ENCODE data around the gene ABCC6. TPM values are rescaled to one million over a fixed set of nuclear protein-coding genes. Genes with fewer than 3 reads are reported as not detected.
"Not testable (repeated sequence)": the region's sequence is repeated elsewhere in the genome, so short reads cannot be mapped to it uniquely, and the experiment has no call there.

ABCC6 gene
- total RNA-seq, 1 experiment from 2014 or later, result 1.1 TPM

- not testable (repeated sequence) for H3T11ph ChIP-seq (ENCODE audit: low read length); H2AK5ac ChIP-seq (ENCODE audit: insufficient read length, low read length); H3K23ac ChIP-seq (ENCODE audit: insufficient read length, low read depth, low read length); H3K4me1 ChIP-seq (ENCODE audit: insufficient read depth, low read length); H3K27ac Mint-ChIP-seq; H2BK20ac ChIP-seq (ENCODE audit: low read depth, low read length, poor library complexity, severe bottlenecking); H3K14ac ChIP-seq (ENCODE audit: insufficient read depth, low read length); H3K79me2 ChIP-seq (ENCODE audit: insufficient read depth, low read length); H4K91ac ChIP-seq (ENCODE audit: insufficient read length, low read depth, low read length); H2AFZ ChIP-seq (ENCODE audit: low read length); H3K4me2 ChIP-seq (ENCODE audit: insufficient read depth, insufficient read length, low read length); H3K27me3 Mint-ChIP-seq (ENCODE audit: low read depth); H3K9me3 Mint-ChIP-seq; H2BK15ac ChIP-seq (ENCODE audit: low read depth, low read length); H3K27ac ChIP-seq (ENCODE audit: insufficient read length, low read depth, low read length); H3K4me3 Mint-ChIP-seq; H4K5ac ChIP-seq (ENCODE audit: insufficient read length, low read depth, low read length); H2BK5ac ChIP-seq (ENCODE audit: insufficient read length, low read length); H3K18ac ChIP-seq (ENCODE audit: insufficient read length, low read depth, low read length); H3K23me2 ChIP-seq (ENCODE audit: insufficient read length, low read depth, low read length, poor library complexity, severe bottlenecking); H3K27me3 ChIP-seq (ENCODE audit: insufficient read depth, low read length); DNase-seq; H3K56ac ChIP-seq (ENCODE audit: insufficient read length, low read depth, low read length); H4K20me1 ChIP-seq (ENCODE audit: control insufficient read depth, insufficient read depth, insufficient read length); H4K8ac ChIP-seq (replicated peaks; ENCODE audit: insufficient read length, low read depth, low read length); H2BK12ac ChIP-seq (ENCODE audit: insufficient read length, low read depth, low read length); H3K79me1 ChIP-seq (ENCODE audit: insufficient read depth, low read depth, low read length, poor library complexity, severe bottlenecking); H3K9ac ChIP-seq (ENCODE audit: extremely low read depth, insufficient read length, low read length); H3K4ac ChIP-seq (ENCODE audit: low read depth, low read length); H2BK120ac ChIP-seq (ENCODE audit: low read depth, low read length, poor library complexity, severe bottlenecking); H3K9me3 ChIP-seq (ENCODE audit: control insufficient read depth, low read depth, low read length); H3K4me1 Mint-ChIP-seq
- H3K36me3 Mint-ChIP-seq (ENCODE audit: insufficient read depth in 1 of 3, low read depth in 3 of 3), result peaks cover 7 to 13% (median 13%) of the 10 kb centered on the region in 3 experiments; a peak in 6 of 7 replicates
- WGBS (ENCODE audit: extremely low coverage, insufficient read length, low lambda C conversion rate), result no CpG with 5 or more reads among the region's 8 CpGs
Measured at GRCh38 chr16:16271658-16272057, 48.4 kb upstream of the ABCC6 start.

GRCh38 chr16:16268185-16268808 is 45.0 kb upstream of the ABCC6 start:
- not testable (repeated sequence) for H4K5ac ChIP-seq (ENCODE audit: insufficient read length, low read depth, low read length); H2AFZ ChIP-seq (ENCODE audit: low read length); H3K79me1 ChIP-seq (ENCODE audit: insufficient read depth, low read depth, low read length, poor library complexity, severe bottlenecking); H4K8ac ChIP-seq (replicated peaks; ENCODE audit: insufficient read length, low read depth, low read length); H2BK20ac ChIP-seq (ENCODE audit: low read depth, low read length, poor library complexity, severe bottlenecking); H3K27me3 ChIP-seq (ENCODE audit: insufficient read depth, low read length); H2BK120ac ChIP-seq (ENCODE audit: low read depth, low read length, poor library complexity, severe bottlenecking); H3K79me2 ChIP-seq (ENCODE audit: insufficient read depth, low read length); H3K4me1 ChIP-seq (ENCODE audit: insufficient read depth, low read length); H3K4me1 Mint-ChIP-seq; H3K9ac ChIP-seq (ENCODE audit: extremely low read depth, insufficient read length, low read length); H2BK12ac ChIP-seq (ENCODE audit: insufficient read length, low read depth, low read length); H3K27ac ChIP-seq (ENCODE audit: insufficient read length, low read depth, low read length); H4K20me1 ChIP-seq (ENCODE audit: control insufficient read depth, insufficient read depth, insufficient read length); H3K9me3 Mint-ChIP-seq; H3K27me3 Mint-ChIP-seq (ENCODE audit: low read depth); DNase-seq; H2BK5ac ChIP-seq (ENCODE audit: insufficient read length, low read length); H3K27ac Mint-ChIP-seq; H2BK15ac ChIP-seq (ENCODE audit: low read depth, low read length); H3K14ac ChIP-seq (ENCODE audit: insufficient read depth, low read length); H3K56ac ChIP-seq (ENCODE audit: insufficient read length, low read depth, low read length); H4K91ac ChIP-seq (ENCODE audit: insufficient read length, low read depth, low read length); H3K23ac ChIP-seq (ENCODE audit: insufficient read length, low read depth, low read length); H3K9me3 ChIP-seq (ENCODE audit: control insufficient read depth, low read depth, low read length); H3K4ac ChIP-seq (ENCODE audit: low read depth, low read length); H3K23me2 ChIP-seq (ENCODE audit: insufficient read length, low read depth, low read length, poor library complexity, severe bottlenecking); H3K4me3 Mint-ChIP-seq; H3K18ac ChIP-seq (ENCODE audit: insufficient read length, low read depth, low read length); H2AK5ac ChIP-seq (ENCODE audit: insufficient read length, low read length); H3T11ph ChIP-seq (ENCODE audit: low read length); H3K4me2 ChIP-seq (ENCODE audit: insufficient read depth, insufficient read length, low read length)
- peaks cover 7 to 15% (median 9%) of the 10 kb centered on the region in 3 experiments; a peak in 6 of 7 replicates for H3K36me3 Mint-ChIP-seq (ENCODE audit: insufficient read depth in 1 of 3, low read depth in 3 of 3)
- WGBS (ENCODE audit: extremely low coverage, insufficient read length, low lambda C conversion rate), result no CpG with 5 or more reads among the region's 10 CpGs
